MM.1S (cell line): ENCODE results near the gene COBL.

Experiments
- DNase-seq: peaks from one replicate; pipeline ENCODE4 v3.0.0-alpha.2; 2015
- H2AFZ ChIP-seq: fragments of 300-600 bp; sonication (generic); 2 replicates; pipeline ENCODE4 v1.6.0; 2016; ENCODE audit warnings: antibody characterized with exemption, low read length
- H3F3A ChIP-seq: fragments of 300-600 bp; sonication (generic); 2 replicates; pipeline ENCODE4 v1.6.1; 2016; ENCODE audit warnings: mild to moderate bottlenecking, antibody characterized with exemption, low read length, moderate library complexity, mixed read lengths; ENCODE audit not compliant: insufficient read depth
- H3K27ac ChIP-seq: fragments of 300-600 bp; sonication (generic); 2 replicates; pipeline ENCODE4 v1.5.1; 2016; ENCODE audit warnings: mild to moderate bottlenecking, low read length
- H3K27me3 ChIP-seq: fragments of 300-600 bp; sonication (generic); replicated peaks from 2 replicates; pipeline ENCODE4 v1.6.0; 2016; ENCODE audit warnings: low read length; ENCODE audit not compliant: insufficient read depth
- H3K36me3 ChIP-seq: fragments of 300-600 bp; sonication (generic); replicated peaks from 2 replicates; pipeline ENCODE4 v1.6.1; 2016; ENCODE audit warnings: mild to moderate bottlenecking, low read length, mixed read lengths; ENCODE audit not compliant: insufficient read depth
- H3K4me1 ChIP-seq: fragments of 300-600 bp; sonication (generic); 2 replicates; pipeline ENCODE4 v1.6.1; 2016; ENCODE audit warnings: low read length, mixed read lengths
- H3K4me2 ChIP-seq: fragments of 300-600 bp; sonication (generic); 2 replicates; pipeline ENCODE4 v1.6.0; 2016; ENCODE audit warnings: low read depth, low read length
- H3K4me3 ChIP-seq: fragments of 300-600 bp; sonication (generic); 2 replicates; pipeline ENCODE4 v1.5.1; 2016; ENCODE audit warnings: low read length, mixed read lengths
- H3K79me2 ChIP-seq: fragments of 300-600 bp; sonication (generic); 2 replicates; pipeline ENCODE4 v1.6.1; 2016; ENCODE audit warnings: mixed run types, low read length, mixed read lengths
- H3K9ac ChIP-seq: fragments of 300-600 bp; sonication (generic); 2 replicates; pipeline ENCODE4 v1.6.1; 2016; ENCODE audit warnings: low read length, mixed read lengths
- H3K9me2 ChIP-seq: fragments of 300-600 bp; sonication (generic); replicated peaks from 2 replicates; pipeline ENCODE4 v1.6.1; 2016; ENCODE audit warnings: mild to moderate bottlenecking, low read length, mixed read lengths; ENCODE audit not compliant: insufficient read depth
- H3K9me3 ChIP-seq: fragments of 300-600 bp; sonication (generic); replicated peaks from 2 replicates; pipeline ENCODE4 v1.6.1; 2016; ENCODE audit warnings: mild to moderate bottlenecking, low read length, mixed read lengths; ENCODE audit not compliant: insufficient read depth
- H4K20me1 ChIP-seq: fragments of 300-600 bp; sonication (generic); 2 replicates; pipeline ENCODE4 v1.6.1; 2016; ENCODE audit warnings: mild to moderate bottlenecking, low read length, moderate library complexity, mixed read lengths; ENCODE audit not compliant: insufficient read depth
- EZH2 ChIP-seq: fragments of 300-600 bp; sonication (generic); optimal IDR thresholded peaks from 2 replicates; pipeline ENCODE3; 2017; ENCODE audit warnings: low read depth, mild to moderate bottlenecking, antibody characterized with exemption, low read length, mixed read lengths
- EZH2phosphoT487 ChIP-seq: fragments of 300-600 bp; sonication (generic); IDR thresholded peaks from 2 replicates; pipeline ENCODE4 v1.6.1; 2018; ENCODE audit warnings: antibody characterized with exemption, low read length
- TF ChIP-seq, protein P1 (sequence below): fragments of 300-600 bp; sonication (generic); IDR thresholded peaks from 2 replicates; pipeline ENCODE4 v1.5.1; 2016; ENCODE audit warnings: antibody characterized with exemption, low read length, mixed read lengths

The COBL gene

GRCh38 chr7:51054231-51054630, 262.4 kb downstream of the COBL start:
- Histone ChIP-seq H3K36me3 (no peaks in the 10 kb centered on the region), H3K4me3 (no peak overlapping the region), H3K4me2 (no peak overlapping the region), H4K20me1 (no peaks in the 10 kb centered on the region; the same call in 1 of the 2 replicates), H3K9me3 (no peaks in the 10 kb centered on the region), H3K4me1 (no peaks in the 10 kb centered on the region), H3K79me2 (no peaks in the 10 kb centered on the region), H3F3A (no peaks in the 10 kb centered on the region), H3K27me3 (no peaks in the 10 kb centered on the region), H2AFZ (no peak overlapping the region), H3K27ac (no peak overlapping the region), H3K9ac (no peak overlapping the region), H3K9me2 (no peaks in the 10 kb centered on the region)
- TF ChIP-seq, protein P1, sequence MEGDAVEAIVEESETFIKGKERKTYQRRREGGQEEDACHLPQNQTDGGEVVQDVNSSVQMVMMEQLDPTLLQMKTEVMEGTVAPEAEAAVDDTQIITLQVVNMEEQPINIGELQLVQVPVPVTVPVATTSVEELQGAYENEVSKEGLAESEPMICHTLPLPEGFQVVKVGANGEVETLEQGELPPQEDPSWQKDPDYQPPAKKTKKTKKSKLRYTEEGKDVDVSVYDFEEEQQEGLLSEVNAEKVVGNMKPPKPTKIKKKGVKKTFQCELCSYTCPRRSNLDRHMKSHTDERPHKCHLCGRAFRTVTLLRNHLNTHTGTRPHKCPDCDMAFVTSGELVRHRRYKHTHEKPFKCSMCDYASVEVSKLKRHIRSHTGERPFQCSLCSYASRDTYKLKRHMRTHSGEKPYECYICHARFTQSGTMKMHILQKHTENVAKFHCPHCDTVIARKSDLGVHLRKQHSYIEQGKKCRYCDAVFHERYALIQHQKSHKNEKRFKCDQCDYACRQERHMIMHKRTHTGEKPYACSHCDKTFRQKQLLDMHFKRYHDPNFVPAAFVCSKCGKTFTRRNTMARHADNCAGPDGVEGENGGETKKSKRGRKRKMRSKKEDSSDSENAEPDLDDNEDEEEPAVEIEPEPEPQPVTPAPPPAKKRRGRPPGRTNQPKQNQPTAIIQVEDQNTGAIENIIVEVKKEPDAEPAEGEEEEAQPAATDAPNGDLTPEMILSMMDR: no peak
- TF ChIP-seq EZH2: no peak
- TF ChIP-seq EZH2phosphoT487: no peak
- DNase-seq: no peak

DNA sequence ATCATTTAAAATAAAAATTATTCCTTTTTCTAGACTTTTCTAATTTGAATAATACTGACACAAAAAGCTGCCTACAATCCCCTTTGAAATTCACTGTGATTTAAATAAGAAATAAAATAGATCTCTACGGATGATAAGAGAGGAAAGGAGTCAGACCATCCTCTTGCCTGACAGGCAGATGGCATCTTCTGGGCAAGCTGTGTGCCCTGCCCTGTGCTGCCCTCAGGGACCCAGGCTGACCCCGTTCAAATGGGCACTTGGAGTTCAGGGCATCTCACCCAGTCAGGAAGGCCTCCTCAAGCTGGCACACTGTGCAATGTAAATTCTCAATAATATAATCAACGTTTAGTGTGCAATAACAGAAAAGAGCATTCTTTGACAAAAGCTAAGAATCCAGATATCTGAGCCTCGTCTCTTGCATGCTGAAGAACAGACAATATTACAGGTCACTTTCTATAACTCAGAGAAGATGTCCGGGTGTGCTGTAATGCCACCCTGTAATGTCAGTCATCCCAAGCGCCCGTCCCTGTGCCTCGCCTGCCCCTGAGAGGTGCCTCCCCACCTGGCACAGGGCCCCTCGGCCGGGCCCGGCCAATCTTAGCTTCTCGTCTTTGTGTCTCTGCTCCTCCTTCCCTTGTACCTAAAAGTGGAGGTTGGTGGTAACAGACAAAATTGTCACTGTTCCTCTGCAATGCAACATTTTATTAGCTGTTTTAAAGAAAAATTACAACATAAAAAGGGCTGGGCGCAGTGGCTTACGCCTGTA, 263.3 kb downstream of the COBL start:
- Histone ChIP-seq H3K4me2 (no peak overlapping the region), H3K9ac (no peak overlapping the region), H3K36me3 (no peaks in the 10 kb centered on the region), H3K9me3 (no peaks in the 10 kb centered on the region), H3K9me2 (no peaks in the 10 kb centered on the region), H3K27me3 (no peaks in the 10 kb centered on the region), H3K4me3 (no peak overlapping the region), H3K79me2 (no peaks in the 10 kb centered on the region), H4K20me1 (no peaks in the 10 kb centered on the region; the same call in 1 of the 2 replicates), H3K27ac (no peak overlapping the region), H3K4me1 (no peaks in the 10 kb centered on the region), H3F3A (no peaks in the 10 kb centered on the region), H2AFZ (no peak overlapping the region)
- TF ChIP-seq, protein P1: no peak
- no peak for TF ChIP-seq EZH2
- no peak for TF ChIP-seq EZH2phosphoT487
- DNase-seq: no peak

DNA sequence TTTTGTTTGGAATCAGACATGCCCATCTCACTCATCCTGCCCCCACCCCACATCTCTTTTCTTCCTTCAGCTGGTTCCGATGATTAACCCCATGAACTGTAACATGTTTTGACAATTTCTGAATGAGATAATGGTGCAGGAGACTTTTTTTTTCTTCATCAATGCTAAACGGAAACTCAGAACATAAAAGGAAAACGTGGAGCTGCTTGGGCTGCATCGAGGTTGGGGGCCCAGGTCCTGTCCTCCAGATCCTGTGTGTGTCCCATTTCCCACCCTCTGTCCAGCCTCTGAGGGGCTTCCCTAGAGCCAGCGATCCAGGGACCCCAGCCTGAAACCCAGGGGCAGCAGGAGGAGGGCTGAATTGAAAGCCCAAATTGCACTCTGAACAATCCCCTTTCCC, 270.1 kb downstream of the COBL start:
- Histone ChIP-seq H3K79me2 (no peaks in the 10 kb centered on the region), H3K4me2 (no peak overlapping the region), H3K27ac (no peak overlapping the region), H3K36me3 (no peaks in the 10 kb centered on the region), H3F3A (no peaks in the 10 kb centered on the region), H4K20me1 (no peaks in the 10 kb centered on the region; the same call in 1 of the 2 replicates), H3K4me1 (no peaks in the 10 kb centered on the region), H3K4me3 (no peak overlapping the region), H3K9me3 (no peaks in the 10 kb centered on the region), H3K9me2 (no peaks in the 10 kb centered on the region), H3K27me3 (no peaks in the 10 kb centered on the region), H2AFZ (no peak overlapping the region), H3K9ac (no peak overlapping the region)
- TF ChIP-seq, protein P1: no peak
- TF ChIP-seq EZH2 (no peak), EZH2phosphoT487 (no peak)
- DNase-seq: no peak
